ENCODE measurements around the gene HSPA1A. TPM values are rescaled to one million over a fixed set of nuclear protein-coding genes. Genes with fewer than 3 reads are reported as not detected.

Gene HSPA1A
- total and polyA plus RNA-seq, 9 of the 15 experiments (the other 6 are each of a cell fraction or from before 2014, with no cell fraction given), result 2.2 to 273 (median 107) TPM

- TF ChIP-seq, protein P1, sequence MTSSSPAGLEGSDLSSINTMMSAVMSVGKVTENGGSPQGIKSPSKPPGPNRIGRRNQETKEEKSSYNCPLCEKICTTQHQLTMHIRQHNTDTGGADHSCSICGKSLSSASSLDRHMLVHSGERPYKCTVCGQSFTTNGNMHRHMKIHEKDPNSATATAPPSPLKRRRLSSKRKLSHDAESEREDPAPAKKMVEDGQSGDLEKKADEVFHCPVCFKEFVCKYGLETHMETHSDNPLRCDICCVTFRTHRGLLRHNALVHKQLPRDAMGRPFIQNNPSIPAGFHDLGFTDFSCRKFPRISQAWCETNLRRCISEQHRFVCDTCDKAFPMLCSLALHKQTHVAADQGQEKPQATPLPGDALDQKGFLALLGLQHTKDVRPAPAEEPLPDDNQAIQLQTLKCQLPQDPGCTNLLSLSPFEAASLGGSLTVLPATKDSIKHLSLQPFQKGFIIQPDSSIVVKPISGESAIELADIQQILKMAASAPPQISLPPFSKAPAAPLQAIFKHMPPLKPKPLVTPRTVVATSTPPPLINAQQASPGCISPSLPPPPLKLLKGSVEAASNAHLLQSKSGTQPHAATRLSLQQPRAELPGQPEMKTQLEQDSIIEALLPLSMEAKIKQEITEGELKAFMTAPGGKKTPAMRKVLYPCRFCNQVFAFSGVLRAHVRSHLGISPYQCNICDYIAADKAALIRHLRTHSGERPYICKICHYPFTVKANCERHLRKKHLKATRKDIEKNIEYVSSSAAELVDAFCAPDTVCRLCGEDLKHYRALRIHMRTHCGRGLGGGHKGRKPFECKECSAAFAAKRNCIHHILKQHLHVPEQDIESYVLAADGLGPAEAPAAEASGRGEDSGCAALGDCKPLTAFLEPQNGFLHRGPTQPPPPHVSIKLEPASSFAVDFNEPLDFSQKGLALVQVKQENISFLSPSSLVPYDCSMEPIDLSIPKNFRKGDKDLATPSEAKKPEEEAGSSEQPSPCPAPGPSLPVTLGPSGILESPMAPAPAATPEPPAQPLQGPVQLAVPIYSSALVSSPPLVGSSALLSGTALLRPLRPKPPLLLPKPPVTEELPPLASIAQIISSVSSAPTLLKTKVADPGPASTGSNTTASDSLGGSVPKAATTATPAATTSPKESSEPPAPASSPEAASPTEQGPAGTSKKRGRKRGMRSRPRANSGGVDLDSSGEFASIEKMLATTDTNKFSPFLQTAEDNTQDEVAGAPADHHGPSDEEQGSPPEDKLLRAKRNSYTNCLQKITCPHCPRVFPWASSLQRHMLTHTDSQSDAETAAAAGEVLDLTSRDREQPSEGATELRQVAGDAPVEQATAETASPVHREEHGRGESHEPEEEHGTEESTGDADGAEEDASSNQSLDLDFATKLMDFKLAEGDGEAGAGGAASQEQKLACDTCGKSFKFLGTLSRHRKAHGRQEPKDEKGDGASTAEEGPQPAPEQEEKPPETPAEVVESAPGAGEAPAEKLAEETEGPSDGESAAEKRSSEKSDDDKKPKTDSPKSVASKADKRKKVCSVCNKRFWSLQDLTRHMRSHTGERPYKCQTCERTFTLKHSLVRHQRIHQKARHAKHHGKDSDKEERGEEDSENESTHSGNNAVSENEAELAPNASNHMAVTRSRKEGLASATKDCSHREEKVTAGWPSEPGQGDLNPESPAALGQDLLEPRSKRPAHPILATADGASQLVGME (CRISPR knock-in tag; IDR thresholded peaks at IDR 0.05), result peak; percentile 61; the same call in 1 of the 2 replicates
- TF ChIP-seq ZKSCAN8 (CRISPR knock-in tag; IDR thresholded peaks at IDR 0.05), result no peak
These were observed 36.1 kb upstream of the HSPA1A start (continued) for GRCh38 chr6:31778999-31779885.
